Measurements from ENCODE around the gene GRXCR2. TPM values are rescaled to one million over a fixed set of nuclear protein-coding genes. Genes with fewer than 3 reads are reported as not detected.

Gene GRXCR2
- total RNA-seq, 1 donor from 2014 or later, result not detected

DNA sequence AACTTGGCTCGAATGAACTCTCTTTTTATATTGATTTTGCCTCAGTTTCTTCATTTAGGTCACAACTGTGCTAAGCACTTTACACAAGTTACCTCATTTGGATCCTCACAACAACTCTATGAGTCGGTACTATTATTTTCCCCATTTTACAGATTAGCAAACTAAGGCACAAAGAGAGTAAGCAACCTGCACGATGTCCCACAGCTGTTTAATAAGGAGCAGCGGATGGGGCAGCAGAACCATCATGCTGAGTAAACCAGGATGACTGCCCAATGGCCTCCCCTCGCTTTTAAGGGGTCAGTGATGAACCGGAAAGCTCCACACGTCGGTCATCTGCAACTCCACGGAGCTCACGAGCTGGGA lies 38.3 kb downstream of the GRXCR2 start:
- no peak for DNase-seq (ENCODE audit: low spot score)
- Mint-ChIP-seq H3K36me3 (ENCODE audit: low read depth, unreplicated experiment) (no peaks in the 10 kb centered on the region), H3K4me1 (ENCODE audit: unreplicated experiment) (no peaks in the 10 kb centered on the region), H3K9me3 (ENCODE audit: unreplicated experiment) (no peaks in the 10 kb centered on the region), H3K27ac (ENCODE audit: unreplicated experiment) (no peak overlapping the region), H3K4me3 (ENCODE audit: unreplicated experiment) (no peak overlapping the region), H3K27me3 (ENCODE audit: unreplicated experiment) (peaks cover 5% of the 10 kb centered on the region)
- no peak for TF ChIP-seq CTCF (IDR thresholded peaks at IDR 0.05; ENCODE audit: unreplicated experiment)

DNA sequence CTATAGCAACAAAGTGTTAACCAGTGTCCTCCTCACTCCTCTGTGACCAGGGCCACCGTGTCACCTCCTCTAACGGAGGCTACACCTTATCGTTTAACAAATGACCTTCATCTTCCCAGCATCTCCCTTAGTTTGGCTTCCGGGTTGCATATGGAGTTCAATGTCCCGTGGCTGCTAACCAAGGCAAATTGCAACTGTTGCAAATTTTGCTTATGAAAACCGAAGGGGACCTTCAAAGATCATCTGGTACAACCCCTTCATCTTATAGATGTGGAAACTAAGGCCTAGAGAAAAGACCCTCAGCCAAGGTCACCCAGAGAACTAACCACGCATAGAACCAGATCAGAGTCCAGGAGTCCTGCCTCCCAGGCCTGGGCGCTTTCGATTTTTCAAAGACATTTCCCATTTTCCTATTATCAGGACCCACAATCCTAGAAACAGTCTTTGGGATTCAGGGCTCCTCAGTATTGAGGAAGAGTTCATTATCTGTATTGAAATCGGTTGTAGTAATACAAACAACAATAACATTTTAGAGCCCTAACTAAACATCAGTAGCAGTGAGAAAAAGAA lies 39.1 kb downstream of the GRXCR2 start:
- H3K9me3 Mint-ChIP-seq (ENCODE audit: unreplicated experiment), result no peaks in the 10 kb centered on the region
- H3K27me3 Mint-ChIP-seq (ENCODE audit: unreplicated experiment), result peaks cover 5% of the 10 kb centered on the region
- H3K4me1 Mint-ChIP-seq (ENCODE audit: unreplicated experiment), result no peaks in the 10 kb centered on the region
- H3K27ac Mint-ChIP-seq (ENCODE audit: unreplicated experiment), result no peak overlapping the region
- no peak overlapping the region for H3K4me3 Mint-ChIP-seq (ENCODE audit: unreplicated experiment)
- TF ChIP-seq CTCF (IDR thresholded peaks at IDR 0.05; ENCODE audit: unreplicated experiment), result no peak
- DNase-seq (ENCODE audit: low spot score), result no peak
- H3K36me3 Mint-ChIP-seq (ENCODE audit: low read depth, unreplicated experiment), result no peaks in the 10 kb centered on the region

DNA sequence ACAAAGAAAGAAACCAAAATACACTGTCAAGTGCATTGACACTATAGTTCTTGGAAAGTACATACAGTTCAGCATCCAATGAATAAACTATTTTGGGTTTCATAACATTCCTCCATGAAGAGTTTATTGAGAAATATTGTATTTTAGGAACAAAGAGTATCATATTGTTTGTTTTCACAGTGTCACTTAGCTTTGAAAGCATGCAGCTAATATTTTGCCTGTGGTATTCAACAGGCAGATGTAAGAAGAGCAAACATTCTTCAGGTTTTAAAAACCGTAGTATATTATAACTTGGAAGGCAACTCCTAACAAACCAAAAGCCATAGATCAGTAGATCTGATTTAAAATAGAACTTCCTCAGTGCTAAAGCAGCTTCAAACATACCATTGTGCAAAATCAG lies 42.2 kb downstream of the GRXCR2 start:
- H3K27ac Mint-ChIP-seq (ENCODE audit: unreplicated experiment), result no peak overlapping the region
- no peaks in the 10 kb centered on the region for H3K9me3 Mint-ChIP-seq (ENCODE audit: unreplicated experiment)
- H3K4me1 Mint-ChIP-seq (ENCODE audit: unreplicated experiment), result no peaks in the 10 kb centered on the region
- H3K27me3 Mint-ChIP-seq (ENCODE audit: unreplicated experiment), result peaks cover 2% of the 10 kb centered on the region
- no peak overlapping the region for H3K4me3 Mint-ChIP-seq (ENCODE audit: unreplicated experiment)
- DNase-seq (ENCODE audit: low spot score), result no peak
- no peak for TF ChIP-seq CTCF (IDR thresholded peaks at IDR 0.05; ENCODE audit: unreplicated experiment)
- H3K36me3 Mint-ChIP-seq (ENCODE audit: low read depth, unreplicated experiment), result no peaks in the 10 kb centered on the region

DNA sequence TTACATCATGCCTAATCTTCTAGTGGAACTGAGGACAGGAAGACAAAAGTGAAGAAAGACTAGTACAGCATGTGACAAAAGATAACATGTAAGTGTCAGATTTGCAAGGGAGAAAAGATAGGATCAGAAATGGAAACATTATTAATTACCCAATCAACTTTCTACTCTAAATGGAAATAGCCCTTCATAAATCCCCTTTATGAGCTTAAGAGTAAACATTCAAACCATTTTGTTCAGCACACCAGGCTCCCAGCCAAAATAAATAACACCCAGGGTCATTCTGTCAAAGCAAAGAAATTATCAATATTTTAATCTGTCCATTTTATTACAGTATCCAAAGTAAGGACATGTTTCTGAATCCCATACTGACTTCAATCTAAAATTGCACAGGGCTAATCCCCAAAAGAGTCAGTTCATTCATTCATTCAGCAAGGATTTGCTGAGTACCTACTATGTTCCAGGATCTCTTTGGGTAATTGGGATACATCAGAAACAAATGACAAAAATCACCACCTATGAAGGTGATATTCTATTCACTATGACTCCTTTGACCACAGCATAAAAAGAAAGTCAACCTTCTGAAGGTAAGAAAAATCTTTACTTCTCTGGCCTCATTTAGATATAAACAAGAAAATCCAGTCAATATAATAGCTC lies 43.0 kb downstream of the GRXCR2 start:
- no peaks in the 10 kb centered on the region for H3K4me1 Mint-ChIP-seq (ENCODE audit: unreplicated experiment)
- H3K27ac Mint-ChIP-seq (ENCODE audit: unreplicated experiment), result no peak overlapping the region
- no peaks in the 10 kb centered on the region for H3K36me3 Mint-ChIP-seq (ENCODE audit: low read depth, unreplicated experiment)
- no peak for TF ChIP-seq CTCF (IDR thresholded peaks at IDR 0.05; ENCODE audit: unreplicated experiment)
- H3K4me3 Mint-ChIP-seq (ENCODE audit: unreplicated experiment), result no peak overlapping the region
- no peaks in the 10 kb centered on the region for H3K9me3 Mint-ChIP-seq (ENCODE audit: unreplicated experiment)
- H3K27me3 Mint-ChIP-seq (ENCODE audit: unreplicated experiment), result peaks cover 2% of the 10 kb centered on the region
- DNase-seq (ENCODE audit: low spot score), result no peak

GRCh38 chr5:145826895-145827674 lies 45.7 kb downstream of the GRXCR2 start:
- Mint-ChIP-seq H3K36me3 (ENCODE audit: low read depth, unreplicated experiment) (no peaks in the 10 kb centered on the region), H3K27ac (ENCODE audit: unreplicated experiment) (no peak overlapping the region), H3K27me3 (ENCODE audit: unreplicated experiment) (no peaks in the 10 kb centered on the region), H3K9me3 (ENCODE audit: unreplicated experiment) (no peaks in the 10 kb centered on the region), H3K4me3 (ENCODE audit: unreplicated experiment) (no peak overlapping the region), H3K4me1 (ENCODE audit: unreplicated experiment) (no peaks in the 10 kb centered on the region)
- DNase-seq (ENCODE audit: low spot score), result no peak
- TF ChIP-seq CTCF (IDR thresholded peaks at IDR 0.05; ENCODE audit: unreplicated experiment), result no peak

Data from endothelial cell (in vitro differentiated cells).